Fibroblast of mammary gland (primary cell): ENCODE results near the gene EMC1.
A peak's percentile ranks its signal among the peaks of the same experiment; 100 is the strongest.
"Not testable (repeated sequence)": the region's sequence is repeated elsewhere in the genome, so short reads cannot be mapped to it uniquely, and the experiment has no call there.

Experiments used
- DNase-seq: peaks from one replicate; pipeline ENCODE4 v3.0.0-alpha.2; 2010; ENCODE audit warnings: low read depth
- H3K4me3 ChIP-seq: 2 replicates; pipeline ENCODE4 v1.5.1; 2011; ENCODE audit warnings: low read depth, mild to moderate bottlenecking, low read length, moderate library complexity; ENCODE audit not compliant: control insufficient read depth
- TF ChIP-seq, protein P1 (sequence below): conservative IDR thresholded peaks from 2 replicates; pipeline ENCODE4 v1.5.1; 2011; ENCODE audit warnings: low read depth, low read length, inconsistent platforms; ENCODE audit not compliant: control insufficient read depth, insufficient read depth

The EMC1 gene

DNA sequence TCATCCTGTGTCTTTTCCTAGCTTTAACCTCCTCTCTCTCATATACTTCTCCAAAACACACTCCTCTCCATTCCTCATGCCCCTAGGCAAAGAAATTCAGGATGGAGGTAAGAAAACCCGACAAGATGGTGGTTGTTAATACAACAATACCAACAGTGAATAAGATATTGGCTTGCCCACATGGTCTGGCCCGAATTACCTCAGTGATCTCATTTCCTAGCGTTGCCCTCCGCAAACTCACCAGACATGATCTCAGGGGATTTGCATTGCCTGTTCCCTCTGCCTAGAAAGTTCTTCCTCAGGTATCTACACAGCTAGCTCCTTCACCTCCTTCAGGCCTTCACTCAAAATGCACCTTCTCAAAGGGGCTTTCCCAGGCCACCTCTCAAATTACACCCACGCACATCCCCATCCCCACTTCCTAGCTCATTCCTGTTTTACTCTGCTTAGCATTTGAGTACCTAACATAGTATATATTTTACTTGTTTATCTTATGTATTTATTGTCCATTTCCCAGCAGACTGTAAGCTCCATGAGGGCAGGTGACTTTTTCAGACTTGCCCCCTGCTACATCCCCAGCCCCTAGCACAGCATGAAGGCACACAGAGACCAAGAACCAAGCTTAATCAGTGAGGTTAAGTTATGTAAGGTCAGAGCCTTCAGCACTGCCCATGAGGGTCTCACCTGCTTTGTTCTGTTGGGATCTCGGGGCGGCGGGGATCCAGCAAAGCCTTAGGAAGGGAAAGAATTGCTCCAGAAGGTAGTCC, 31.1 kb downstream of the EMC1 start:
- H3K4me3 ChIP-seq = no peak overlapping the region
- TF ChIP-seq, protein P1, sequence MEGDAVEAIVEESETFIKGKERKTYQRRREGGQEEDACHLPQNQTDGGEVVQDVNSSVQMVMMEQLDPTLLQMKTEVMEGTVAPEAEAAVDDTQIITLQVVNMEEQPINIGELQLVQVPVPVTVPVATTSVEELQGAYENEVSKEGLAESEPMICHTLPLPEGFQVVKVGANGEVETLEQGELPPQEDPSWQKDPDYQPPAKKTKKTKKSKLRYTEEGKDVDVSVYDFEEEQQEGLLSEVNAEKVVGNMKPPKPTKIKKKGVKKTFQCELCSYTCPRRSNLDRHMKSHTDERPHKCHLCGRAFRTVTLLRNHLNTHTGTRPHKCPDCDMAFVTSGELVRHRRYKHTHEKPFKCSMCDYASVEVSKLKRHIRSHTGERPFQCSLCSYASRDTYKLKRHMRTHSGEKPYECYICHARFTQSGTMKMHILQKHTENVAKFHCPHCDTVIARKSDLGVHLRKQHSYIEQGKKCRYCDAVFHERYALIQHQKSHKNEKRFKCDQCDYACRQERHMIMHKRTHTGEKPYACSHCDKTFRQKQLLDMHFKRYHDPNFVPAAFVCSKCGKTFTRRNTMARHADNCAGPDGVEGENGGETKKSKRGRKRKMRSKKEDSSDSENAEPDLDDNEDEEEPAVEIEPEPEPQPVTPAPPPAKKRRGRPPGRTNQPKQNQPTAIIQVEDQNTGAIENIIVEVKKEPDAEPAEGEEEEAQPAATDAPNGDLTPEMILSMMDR = no peak
- DNase-seq = peak; percentile 6

GRCh38 chr1:19219451-19219850, 31.9 kb downstream of the EMC1 start:
- no peak overlapping the region for H3K4me3 ChIP-seq
- peak; percentile 45 for DNase-seq
- TF ChIP-seq, protein P1 = no peak

DNA sequence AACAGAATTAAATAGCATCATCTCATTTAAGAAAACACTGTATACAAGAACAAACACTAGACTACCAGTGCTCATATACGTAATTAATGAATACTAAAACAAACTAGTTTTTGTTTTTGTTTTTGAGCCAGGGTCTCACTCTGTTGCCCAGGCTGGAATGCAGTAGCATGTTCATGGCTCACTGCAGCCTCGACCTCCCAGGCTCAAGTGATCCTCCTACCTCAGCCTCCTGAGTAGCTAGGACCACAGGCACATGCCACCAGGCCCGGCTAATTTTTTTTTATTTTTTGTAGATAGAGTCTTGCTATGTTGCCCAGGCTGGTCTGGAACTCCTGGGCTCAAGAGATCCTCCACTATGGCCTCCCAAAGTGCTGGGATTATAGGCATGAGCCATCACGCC, 34.7 kb downstream of the EMC1 start:
- H3K4me3 ChIP-seq, DNase-seq: not testable (repeated sequence)

DNA sequence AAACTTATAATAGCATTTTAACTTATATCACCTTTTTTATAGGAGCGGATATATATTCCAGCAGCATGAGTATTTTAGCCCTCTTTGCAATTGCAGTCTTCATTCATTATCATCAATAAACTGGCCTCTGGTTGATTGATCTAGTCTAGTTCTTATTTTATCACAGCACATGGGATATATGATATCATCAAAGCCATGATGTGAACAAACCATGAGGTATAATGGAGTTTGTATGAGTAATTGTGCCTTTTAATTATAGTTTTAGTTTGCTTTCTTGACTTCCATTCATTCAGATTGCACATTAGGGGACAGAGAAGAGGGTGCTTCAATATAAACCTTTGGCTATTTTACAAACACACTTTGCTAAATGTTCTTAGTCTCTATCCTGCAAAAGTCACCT, 37.7 kb downstream of the EMC1 start:
- no peak overlapping the region for H3K4me3 ChIP-seq
- no peak for DNase-seq
- TF ChIP-seq, protein P1 = no peak

GRCh38 chr1:19212167-19212566, 39.2 kb downstream of the EMC1 start:
- H3K4me3 ChIP-seq = no peak overlapping the region

DNA sequence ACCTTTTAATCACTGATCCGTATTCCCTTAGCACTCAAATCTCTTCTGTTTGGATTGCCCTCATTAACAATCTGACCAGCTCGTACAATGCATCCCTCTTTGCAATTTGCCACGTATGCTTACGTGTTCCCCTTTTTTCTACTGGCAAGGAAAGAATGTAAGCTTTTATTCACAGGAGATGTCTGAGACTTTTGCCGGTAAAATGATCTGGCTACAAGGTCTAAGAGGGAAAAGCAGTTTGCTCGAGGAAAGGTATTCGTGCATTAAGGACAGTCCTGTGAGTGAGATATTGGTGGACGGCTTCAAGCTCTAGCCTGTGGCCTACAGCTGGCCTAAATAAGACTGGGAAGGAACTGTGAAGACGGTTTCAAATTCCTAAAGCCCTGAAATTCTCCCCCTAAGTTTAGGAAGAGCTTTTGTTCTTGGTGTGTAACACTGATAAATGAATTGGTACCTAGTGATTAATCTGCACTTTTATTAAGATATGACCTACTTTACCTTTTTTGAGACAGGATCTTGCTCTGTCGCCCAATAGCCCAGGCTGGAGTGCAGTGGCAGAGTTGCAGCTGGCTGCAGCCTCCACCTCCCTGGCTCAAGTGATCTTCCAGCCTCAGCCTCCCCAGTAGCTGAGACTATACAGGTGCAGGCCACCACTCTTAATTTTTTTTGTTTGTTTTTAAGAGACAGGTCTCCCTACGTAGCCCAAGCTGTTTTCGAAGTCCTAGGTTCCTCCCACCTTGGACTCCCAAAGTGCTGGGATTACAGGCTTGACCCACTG, 40.4 kb downstream of the EMC1 start:
- DNase-seq = peak; percentile 6
- peak overlapping the region; percentile 75 for H3K4me3 ChIP-seq
- TF ChIP-seq, protein P1 = no peak

More at GRCh38 chr1:19212167-19212566, 39.2 kb downstream of the EMC1 start:
- TF ChIP-seq, protein P1 = no peak
- no peak for DNase-seq
